OCI-LY3 (cell line): Measurements from ENCODE around the gene APAF1.
"Not testable (repeated sequence)": the region's sequence is repeated elsewhere in the genome, so short reads cannot be mapped to it uniquely, and the experiment has no call there.

Experiments
- CTCF ChIP-seq: fragments of 200-600, 300-600 bp; sonication (generic); IDR thresholded peaks from 2 replicates; pipeline ENCODE4 v1.5.1; 2014; ENCODE audit warnings: antibody characterized with exemption, low read length, low read depth
- EZH2phosphoT487 ChIP-seq: fragments of 200-600 bp; shearing (Covaris generic); IDR thresholded peaks from 2 replicates; pipeline ENCODE4 v1.6.1; 2018; ENCODE audit warnings: antibody characterized with exemption, mixed run types, low read depth

- TF ChIP-seq CTCF, EZH2phosphoT487: not testable (repeated sequence)
Observed at GRCh38 chr12:98755855-98756254, 110.8 kb downstream of the APAF1 start.
